ENCODE results near the gene TMEM88. TPM values are rescaled to one million over a fixed set of nuclear protein-coding genes. Genes with fewer than 3 reads are reported as not detected.

Gene TMEM88
- total RNA-seq, 1 donor from 2014 or later = 7.1 TPM

GRCh38 chr17:7893187-7893880 is 38.5 kb downstream of the TMEM88 start:
- no peak for TF ChIP-seq CTCF (IDR thresholded peaks at IDR 0.05)
- Mint-ChIP-seq H3K36me3 (ENCODE audit: low read depth) (peaks cover 67% of the 10 kb centered on the region), H3K9me3 (no peaks in the 10 kb centered on the region), H3K4me3 (no peak overlapping the region), H3K4me1 (no peaks in the 10 kb centered on the region), H3K27me3 (no peaks in the 10 kb centered on the region), H3K27ac (no peak overlapping the region)
- no peak for ATAC-seq (ENCODE audit: low read depth)
- intact Hi-C loops (cut with micrococcal nuclease) = no loop called here
- DNase-seq = no peak
- CTCF ChIA-PET = no interaction called here
- POLR2A ChIA-PET = no interaction called here

- CTCF ChIA-PET = no interaction called here
- POLR2A ChIA-PET = no interaction called here
- Mint-ChIP-seq H3K27ac (no peak overlapping the region), H3K4me1 (no peaks in the 10 kb centered on the region), H3K9me3 (no peaks in the 10 kb centered on the region), H3K27me3 (no peaks in the 10 kb centered on the region), H3K36me3 (ENCODE audit: low read depth) (peaks cover 76% of the 10 kb centered on the region), H3K4me3 (no peak overlapping the region)
- TF ChIP-seq CTCF (IDR thresholded peaks at IDR 0.05) = no peak
- intact Hi-C loops (cut with micrococcal nuclease) = no loop called here
- ATAC-seq (ENCODE audit: low read depth) = no peak
- no peak for DNase-seq
These were observed 39.4 kb downstream of the TMEM88 start for GRCh38 chr17:7894226-7894625.

- intact Hi-C loops (cut with micrococcal nuclease) = no loop called here
- H3K27ac Mint-ChIP-seq = no peak overlapping the region
- peaks cover 82% of the 10 kb centered on the region for H3K36me3 Mint-ChIP-seq (ENCODE audit: low read depth)
- H3K27me3 Mint-ChIP-seq = no peaks in the 10 kb centered on the region
- H3K4me1 Mint-ChIP-seq = no peaks in the 10 kb centered on the region
- ChIA-PET POLR2A (interaction anchor here (1.1 kb wide), 1 partner anchor 9 kb away, joined by 16 read pairs; no protein-coding TSS in a partner anchor), CTCF (interaction anchor here (0.8 kb wide), 1 partner anchor 33 kb away, joined by 4 read pairs; no protein-coding TSS in a partner anchor)
- ATAC-seq (ENCODE audit: low read depth) = no peak
- DNase-seq = no peak
- no peak overlapping the region for H3K4me3 Mint-ChIP-seq
- no peak for TF ChIP-seq CTCF (IDR thresholded peaks at IDR 0.05)
- no peaks in the 10 kb centered on the region for H3K9me3 Mint-ChIP-seq
These were observed 40.0 kb downstream of the TMEM88 start for GRCh38 chr17:7894866-7895265.

- TF ChIP-seq CTCF (IDR thresholded peaks at IDR 0.05) = no peak
- H3K27ac Mint-ChIP-seq = no peak overlapping the region
- no peaks in the 10 kb centered on the region for H3K4me1 Mint-ChIP-seq
- H3K36me3 Mint-ChIP-seq (ENCODE audit: low read depth) = peaks cover 83% of the 10 kb centered on the region
- H3K4me3 Mint-ChIP-seq = no peak overlapping the region
- H3K27me3 Mint-ChIP-seq = no peaks in the 10 kb centered on the region
- DNase-seq (no peak), ATAC-seq (ENCODE audit: low read depth) (no peak)
- ChIA-PET POLR2A (no interaction called here), CTCF (interaction anchor here (1.7 to 1.9 kb wide), 2 partner anchors 34 to 153 kb away, joined by 5 to 7 read pairs; no protein-coding TSS in a partner anchor)
- no peaks in the 10 kb centered on the region for H3K9me3 Mint-ChIP-seq
- intact Hi-C loops (cut with micrococcal nuclease) = loop anchor here (1.0 kb wide), 1 partner anchor 75 kb away; no protein-coding TSS in a partner anchor
These were observed 42.2 kb downstream of the TMEM88 start for GRCh38 chr17:7897090-7897489.

- POLR2A ChIA-PET = interaction anchor here (0.5 kb wide), 1 partner anchor 137 kb away, joined by 4 read pairs; no protein-coding TSS in a partner anchor
- intact Hi-C loops (cut with micrococcal nuclease) = loop anchor here (1.0 kb wide), 1 partner anchor 75 kb away; no protein-coding TSS in a partner anchor
- H3K27ac Mint-ChIP-seq = no peak overlapping the region
- no peaks in the 10 kb centered on the region for H3K4me1 Mint-ChIP-seq
- TF ChIP-seq CTCF (IDR thresholded peaks at IDR 0.05) = no peak
- ATAC-seq (ENCODE audit: low read depth) = no peak
- no peaks in the 10 kb centered on the region for H3K9me3 Mint-ChIP-seq
- no peak for DNase-seq
- H3K27me3 Mint-ChIP-seq = no peaks in the 10 kb centered on the region
- peaks cover 86% of the 10 kb centered on the region for H3K36me3 Mint-ChIP-seq (ENCODE audit: low read depth)
- CTCF ChIA-PET = interaction anchor here (1.4 to 1.9 kb wide), 3 partner anchors 27 to 154 kb away, joined by 5 to 7 read pairs (median 5); no protein-coding TSS in a partner anchor
- H3K4me3 Mint-ChIP-seq = no peak overlapping the region
These were observed 42.9 kb downstream of the TMEM88 start for GRCh38 chr17:7897773-7898172.

Data from activated B cell treated with CpG ODN at 0.5 μM for 24 hours (primary cell).